D721Med (cell line): Measurements from ENCODE around the gene NPAS3.

Source experiments
- DNase-seq: peaks from one replicate; pipeline ENCODE4 v3.0.0; 2011; ENCODE audit warnings: low spot score; ENCODE audit not compliant: insufficient read length
- FAIRE-seq: peaks from 2 replicates; lab custom pipeline; 2011; peaks lifted over from hg19 to GRCh38; lab: Jason Lieb, UNC
- TF ChIP-seq, protein P1 (sequence below): IDR thresholded peaks from 2 replicates; pipeline ENCODE4 v1.5.1; 2012; ENCODE audit warnings: mild to moderate bottlenecking, control low read depth; ENCODE audit not compliant: insufficient read depth; ENCODE audit errors: missing control alignments

NPAS3 gene

DNA sequence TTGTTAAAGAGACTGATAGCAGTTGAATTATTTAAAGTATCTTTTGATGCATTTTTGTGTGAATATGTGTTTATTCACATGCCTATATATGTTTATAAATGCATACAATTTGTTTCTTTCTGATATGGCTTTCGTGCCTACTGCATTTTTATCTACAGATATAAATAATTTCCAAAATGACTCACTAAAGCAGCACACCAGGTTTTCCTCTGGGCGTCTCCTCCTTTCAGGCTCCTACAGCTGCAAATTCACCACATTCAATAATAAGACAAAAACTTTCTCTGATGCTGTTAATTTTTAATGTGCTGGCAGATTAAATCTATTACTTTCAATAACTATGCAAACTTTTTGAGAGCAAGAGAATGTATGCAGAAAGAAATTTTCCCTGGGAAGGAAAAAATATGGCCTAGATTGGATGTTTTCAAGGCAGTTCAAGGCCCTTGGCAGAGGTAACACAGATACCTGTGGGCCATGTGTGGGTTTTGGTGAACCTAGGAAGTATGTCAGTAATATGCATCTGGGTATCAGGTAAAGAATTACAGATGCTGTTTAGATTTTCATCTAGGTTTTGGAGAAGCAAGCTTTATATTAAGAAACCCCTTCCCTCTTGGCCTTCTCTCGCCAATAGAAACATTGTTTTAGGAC, 630.4 kb downstream of the NPAS3 start:
- DNase-seq (no peak), FAIRE-seq (no peak)
- TF ChIP-seq, protein P1, sequence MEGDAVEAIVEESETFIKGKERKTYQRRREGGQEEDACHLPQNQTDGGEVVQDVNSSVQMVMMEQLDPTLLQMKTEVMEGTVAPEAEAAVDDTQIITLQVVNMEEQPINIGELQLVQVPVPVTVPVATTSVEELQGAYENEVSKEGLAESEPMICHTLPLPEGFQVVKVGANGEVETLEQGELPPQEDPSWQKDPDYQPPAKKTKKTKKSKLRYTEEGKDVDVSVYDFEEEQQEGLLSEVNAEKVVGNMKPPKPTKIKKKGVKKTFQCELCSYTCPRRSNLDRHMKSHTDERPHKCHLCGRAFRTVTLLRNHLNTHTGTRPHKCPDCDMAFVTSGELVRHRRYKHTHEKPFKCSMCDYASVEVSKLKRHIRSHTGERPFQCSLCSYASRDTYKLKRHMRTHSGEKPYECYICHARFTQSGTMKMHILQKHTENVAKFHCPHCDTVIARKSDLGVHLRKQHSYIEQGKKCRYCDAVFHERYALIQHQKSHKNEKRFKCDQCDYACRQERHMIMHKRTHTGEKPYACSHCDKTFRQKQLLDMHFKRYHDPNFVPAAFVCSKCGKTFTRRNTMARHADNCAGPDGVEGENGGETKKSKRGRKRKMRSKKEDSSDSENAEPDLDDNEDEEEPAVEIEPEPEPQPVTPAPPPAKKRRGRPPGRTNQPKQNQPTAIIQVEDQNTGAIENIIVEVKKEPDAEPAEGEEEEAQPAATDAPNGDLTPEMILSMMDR = no peak

DNA sequence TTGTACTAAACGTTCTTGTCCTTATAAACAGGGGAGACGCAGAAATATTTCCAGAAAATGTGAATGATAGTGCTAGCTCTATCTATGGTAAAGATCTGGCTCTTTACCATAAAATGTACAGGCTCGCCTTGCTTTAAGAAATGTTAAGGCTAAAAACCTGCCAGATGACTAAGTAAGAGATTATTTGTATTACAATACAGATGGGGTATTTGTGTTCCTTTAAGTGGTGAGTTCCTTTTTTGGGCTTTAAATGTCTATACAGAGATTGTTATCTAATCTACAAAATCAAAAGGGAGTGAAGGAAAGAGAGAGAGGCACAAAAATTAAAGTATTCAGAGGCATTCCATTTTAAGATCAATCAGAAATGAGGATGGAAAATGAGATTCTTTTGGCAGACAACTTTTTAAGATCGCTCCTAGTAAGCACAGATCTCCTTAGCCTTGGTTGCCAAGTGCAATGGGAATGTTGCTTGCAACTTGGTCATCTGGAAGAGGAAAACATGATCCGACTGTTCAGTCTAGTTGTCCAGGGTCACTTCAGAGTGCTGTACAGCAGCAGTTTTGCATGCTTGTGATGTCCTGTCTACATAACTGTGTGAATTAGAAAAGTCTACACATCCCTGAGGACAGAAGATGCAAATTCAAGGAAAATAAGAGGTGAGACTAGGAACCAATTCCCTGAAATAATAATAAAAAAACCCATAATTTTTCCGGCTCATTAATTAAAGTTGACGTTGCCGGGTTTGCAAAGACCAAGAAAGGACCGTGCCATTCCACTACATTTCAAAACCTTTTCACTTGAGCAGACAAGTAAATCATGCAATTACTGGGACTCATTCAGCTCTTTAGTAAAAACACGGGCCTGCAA, 631.4 kb downstream of the NPAS3 start:
- DNase-seq = no peak

DNA sequence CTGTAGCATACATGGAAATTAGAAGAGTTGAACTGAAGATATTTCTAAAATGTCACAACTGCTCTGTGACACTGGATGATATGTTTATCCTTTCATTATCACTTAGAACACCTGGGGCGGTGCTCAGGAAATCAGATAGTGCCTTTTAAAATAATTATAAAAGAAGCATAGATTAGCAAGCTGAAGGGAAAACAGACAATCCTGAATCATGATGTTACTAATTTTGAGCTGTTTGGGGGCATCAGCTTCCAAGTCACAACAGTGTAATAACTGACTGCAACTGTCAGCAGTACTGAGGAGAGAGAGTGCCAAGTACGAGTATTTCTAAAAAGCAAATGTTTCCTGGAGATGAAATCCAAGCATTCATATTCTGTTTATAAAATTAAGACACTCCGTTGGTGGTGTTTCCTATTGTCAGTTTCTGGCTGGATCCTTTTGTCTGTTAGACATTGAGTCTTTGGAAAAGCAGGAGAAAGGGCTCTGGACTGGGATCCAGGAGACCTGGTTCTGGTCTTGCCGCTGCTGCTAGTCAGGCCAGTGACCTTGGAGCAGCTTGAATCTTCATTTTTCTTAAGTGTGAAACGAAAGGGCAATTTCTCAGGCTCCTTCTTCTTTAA, 632.1 kb downstream of the NPAS3 start:
- no peak for FAIRE-seq
- TF ChIP-seq, protein P1 = no peak
- no peak for DNase-seq

More for the DNA sequence above, 631.4 kb downstream of the NPAS3 start:
- FAIRE-seq = no peak
- TF ChIP-seq, protein P1 = no peak

DNA sequence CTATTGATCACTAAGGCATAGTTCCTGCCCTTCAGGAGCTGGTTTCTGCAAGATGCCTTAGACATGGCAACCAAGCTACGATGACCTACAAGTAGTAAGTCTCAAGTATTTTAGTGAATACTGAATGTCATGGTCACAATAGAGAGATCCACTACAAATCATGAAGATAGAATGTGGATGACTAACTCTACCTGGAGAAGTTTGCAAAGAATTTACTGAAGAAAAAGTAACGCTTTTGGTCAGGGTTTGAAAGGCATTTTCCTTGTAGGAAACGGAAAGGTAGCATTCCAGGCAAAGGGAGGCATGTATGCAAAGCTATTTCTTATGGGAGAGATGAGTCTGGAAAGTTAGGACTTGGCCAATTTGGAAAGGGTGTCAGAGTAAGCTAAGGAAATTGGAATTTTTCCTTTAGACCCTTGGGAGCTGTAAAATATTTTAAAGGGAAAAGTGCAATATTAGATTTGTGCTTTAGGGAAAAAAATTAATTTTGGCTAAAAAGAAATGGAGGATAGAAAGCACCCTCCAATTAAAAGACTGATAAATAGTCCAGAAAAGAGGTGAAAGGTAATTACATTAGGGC, 634.7 kb downstream of the NPAS3 start:
- TF ChIP-seq, protein P1 = no peak
- FAIRE-seq (no peak), DNase-seq (no peak)

DNA sequence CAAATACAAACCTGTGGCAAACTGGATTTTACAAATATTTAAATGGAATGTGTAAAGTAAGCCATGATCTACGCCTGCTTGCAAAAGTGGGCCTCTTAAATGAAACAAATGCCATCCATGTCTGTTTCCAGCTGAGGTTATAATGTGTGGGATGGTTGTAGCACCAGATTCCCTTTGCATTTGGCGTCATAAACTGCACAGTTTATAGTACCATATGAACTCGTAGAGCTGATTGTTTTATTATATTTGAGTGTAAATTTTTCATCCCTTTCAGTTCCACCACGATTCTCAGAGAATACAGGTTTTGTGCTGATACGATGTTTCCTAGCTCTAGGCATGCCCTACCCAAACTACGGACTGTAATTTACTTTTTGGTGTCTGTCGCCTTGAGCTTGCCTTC, 637.3 kb downstream of the NPAS3 start:
- TF ChIP-seq, protein P1 = no peak
- FAIRE-seq (no peak), DNase-seq (no peak)

DNA sequence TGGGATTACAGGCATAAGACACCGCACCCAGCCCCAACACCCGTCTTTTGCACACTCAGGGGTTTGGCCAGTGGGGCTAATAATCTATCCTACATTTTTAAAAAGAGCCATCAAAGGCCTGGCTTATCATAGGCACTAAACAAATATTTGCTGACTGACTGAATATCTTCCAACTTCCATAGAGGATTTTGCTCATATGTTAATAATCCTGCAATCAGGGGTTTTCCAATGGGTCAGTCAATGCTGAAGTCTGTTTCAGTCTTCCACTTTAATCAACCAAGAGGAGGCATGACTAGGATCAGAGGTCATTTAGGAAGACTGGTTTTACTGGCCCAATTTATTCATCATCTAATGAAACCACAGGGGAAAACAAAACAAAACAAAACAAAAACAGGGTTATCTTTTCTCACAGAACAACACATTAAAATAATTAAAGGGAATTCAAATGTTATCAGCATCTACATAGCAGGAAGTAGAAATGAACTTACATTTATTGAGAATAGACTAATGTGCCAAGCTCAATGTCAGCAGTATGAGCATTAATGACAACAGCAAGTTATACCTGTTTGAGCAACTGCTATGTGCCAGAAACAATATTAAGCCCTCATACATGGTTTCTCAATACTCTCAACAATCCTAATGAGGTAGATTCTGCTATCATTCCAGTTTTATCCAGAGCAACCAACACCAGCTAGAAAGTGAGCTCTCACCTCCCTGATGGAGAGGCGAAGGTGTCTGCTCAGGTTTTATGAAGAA, 640.0 kb downstream of the NPAS3 start:
- TF ChIP-seq, protein P1 = no peak
- DNase-seq = no peak

More for the DNA sequence above, 640.0 kb downstream of the NPAS3 start:
- no peak for FAIRE-seq
